Peyer's patch (tissue), 4 donors: ENCODE measurements around the gene C2orf92.

Experiments used
- POLR2A ChIP-seq, 2 donors: fragments of 450-650 bp; IDR thresholded peaks; one replicate each; pipeline ENCODE4 v1.5.1; 2017; ENCODE audit warnings: antibody characterized with exemption in 2 of 2, mild to moderate bottlenecking in 2 of 2, moderate library complexity in 2 of 2
- TF ChIP-seq, protein P1 (sequence below), 6 experiments: fragments of 450-650 bp in 4 of 6; fragments of 200-600 bp in 2 of 6; sonication (generic) in 1 of 6; IDR thresholded peaks; one replicate each; pipeline ENCODE4 v1.5.1; 2017 to 2019; ENCODE audit warnings: antibody characterized with exemption in 6 of 6, mild to moderate bottlenecking in 3 of 6, moderate library complexity in 1 of 6

DNA sequence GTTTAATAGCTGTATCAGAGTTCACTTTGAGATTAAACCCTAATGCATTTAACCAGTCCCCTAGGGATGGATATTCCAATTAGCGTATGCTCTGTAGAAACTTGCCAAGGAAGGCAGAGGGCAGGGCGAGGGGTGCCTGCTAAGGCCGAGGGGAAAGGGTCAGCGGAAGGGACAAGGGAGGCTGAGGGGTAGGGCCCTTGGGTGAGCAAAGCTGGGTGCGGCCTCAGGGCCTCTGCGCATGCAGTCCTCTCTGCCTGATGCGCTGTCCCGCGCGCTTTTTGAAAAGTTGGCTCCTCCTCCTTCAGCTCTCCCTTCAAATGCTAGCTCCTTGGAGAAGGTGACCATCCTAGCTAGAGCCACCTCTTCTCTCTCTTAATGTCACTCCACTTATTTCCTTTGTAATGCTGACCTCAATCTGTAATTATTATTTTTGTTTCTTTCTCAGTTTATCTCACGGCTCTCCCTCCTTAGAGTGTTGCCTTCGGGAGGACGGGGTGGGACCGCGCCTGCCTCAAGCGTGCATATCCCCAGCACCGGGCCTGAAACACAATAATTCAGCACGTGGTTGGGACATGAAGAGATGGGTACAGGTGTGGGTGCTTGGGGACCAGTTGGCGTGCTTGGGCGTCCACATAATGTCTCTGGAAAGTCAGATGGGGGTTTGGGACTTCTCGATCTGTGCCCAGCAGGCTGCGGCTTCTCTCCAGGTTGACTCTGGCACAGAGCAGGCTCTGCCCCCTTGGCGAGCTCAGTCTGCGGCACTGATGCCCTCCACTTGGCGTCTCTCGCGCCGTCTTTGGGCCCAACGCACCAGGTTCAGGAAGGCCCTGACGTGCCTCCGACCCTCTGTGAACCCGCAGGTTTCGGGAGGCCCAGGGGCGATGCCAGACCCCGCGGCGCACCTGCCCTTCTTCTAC, 53.9 kb downstream of the C2orf92 start:
- TF ChIP-seq, protein P1, sequence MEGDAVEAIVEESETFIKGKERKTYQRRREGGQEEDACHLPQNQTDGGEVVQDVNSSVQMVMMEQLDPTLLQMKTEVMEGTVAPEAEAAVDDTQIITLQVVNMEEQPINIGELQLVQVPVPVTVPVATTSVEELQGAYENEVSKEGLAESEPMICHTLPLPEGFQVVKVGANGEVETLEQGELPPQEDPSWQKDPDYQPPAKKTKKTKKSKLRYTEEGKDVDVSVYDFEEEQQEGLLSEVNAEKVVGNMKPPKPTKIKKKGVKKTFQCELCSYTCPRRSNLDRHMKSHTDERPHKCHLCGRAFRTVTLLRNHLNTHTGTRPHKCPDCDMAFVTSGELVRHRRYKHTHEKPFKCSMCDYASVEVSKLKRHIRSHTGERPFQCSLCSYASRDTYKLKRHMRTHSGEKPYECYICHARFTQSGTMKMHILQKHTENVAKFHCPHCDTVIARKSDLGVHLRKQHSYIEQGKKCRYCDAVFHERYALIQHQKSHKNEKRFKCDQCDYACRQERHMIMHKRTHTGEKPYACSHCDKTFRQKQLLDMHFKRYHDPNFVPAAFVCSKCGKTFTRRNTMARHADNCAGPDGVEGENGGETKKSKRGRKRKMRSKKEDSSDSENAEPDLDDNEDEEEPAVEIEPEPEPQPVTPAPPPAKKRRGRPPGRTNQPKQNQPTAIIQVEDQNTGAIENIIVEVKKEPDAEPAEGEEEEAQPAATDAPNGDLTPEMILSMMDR (IDR thresholded peaks at IDR 0.05), result no peak
- TF ChIP-seq POLR2A (IDR thresholded peaks at IDR 0.05), result no peak
